Astrocyte of the spinal cord (primary cell): ENCODE results near the gene NMRK2.

Experiments used
- DNase-seq: peaks from one replicate; pipeline ENCODE4 v3.0.0; 2011; ENCODE audit warnings: low read depth, low spot score
- H3K4me3 ChIP-seq: 2 replicates; pipeline ENCODE4 v1.5.1; 2011; ENCODE audit warnings: low read depth, mild to moderate bottlenecking, low read length, moderate library complexity
- in situ Hi-C: cut with HindIII; loops from 2 replicates; pipeline ENCODE4 v1.10.0; 2017; ENCODE audit warnings: low sequenced_read_pairs
- TF ChIP-seq, protein P1 (sequence below): IDR thresholded peaks from 2 replicates; pipeline ENCODE4 v1.5.1; 2012; ENCODE audit warnings: low read depth, mild to moderate bottlenecking, low read length, inconsistent platforms

Gene NMRK2

DNA sequence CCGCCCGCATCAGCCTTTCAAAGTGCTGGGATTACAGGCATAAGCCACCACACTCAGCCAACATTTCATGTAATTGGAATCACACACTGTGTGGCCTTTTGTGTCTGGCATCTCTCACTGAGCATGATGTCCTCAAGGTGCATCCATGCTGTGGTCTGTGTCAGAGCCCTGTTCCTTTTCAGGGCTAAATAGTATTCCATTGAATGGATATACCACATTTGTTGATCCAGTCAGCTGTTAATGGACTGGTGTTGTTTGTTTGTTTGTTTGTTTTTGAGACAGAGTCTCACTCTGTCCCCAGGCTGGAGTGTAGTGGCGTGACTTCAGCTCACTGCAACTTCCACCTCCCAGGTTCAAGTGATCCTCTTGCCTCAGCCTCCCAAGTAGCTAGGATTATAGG, 34.4 kb upstream of the NMRK2 start:
- H3K4me3 ChIP-seq = no peak overlapping the region
- TF ChIP-seq, protein P1, sequence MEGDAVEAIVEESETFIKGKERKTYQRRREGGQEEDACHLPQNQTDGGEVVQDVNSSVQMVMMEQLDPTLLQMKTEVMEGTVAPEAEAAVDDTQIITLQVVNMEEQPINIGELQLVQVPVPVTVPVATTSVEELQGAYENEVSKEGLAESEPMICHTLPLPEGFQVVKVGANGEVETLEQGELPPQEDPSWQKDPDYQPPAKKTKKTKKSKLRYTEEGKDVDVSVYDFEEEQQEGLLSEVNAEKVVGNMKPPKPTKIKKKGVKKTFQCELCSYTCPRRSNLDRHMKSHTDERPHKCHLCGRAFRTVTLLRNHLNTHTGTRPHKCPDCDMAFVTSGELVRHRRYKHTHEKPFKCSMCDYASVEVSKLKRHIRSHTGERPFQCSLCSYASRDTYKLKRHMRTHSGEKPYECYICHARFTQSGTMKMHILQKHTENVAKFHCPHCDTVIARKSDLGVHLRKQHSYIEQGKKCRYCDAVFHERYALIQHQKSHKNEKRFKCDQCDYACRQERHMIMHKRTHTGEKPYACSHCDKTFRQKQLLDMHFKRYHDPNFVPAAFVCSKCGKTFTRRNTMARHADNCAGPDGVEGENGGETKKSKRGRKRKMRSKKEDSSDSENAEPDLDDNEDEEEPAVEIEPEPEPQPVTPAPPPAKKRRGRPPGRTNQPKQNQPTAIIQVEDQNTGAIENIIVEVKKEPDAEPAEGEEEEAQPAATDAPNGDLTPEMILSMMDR = no peak
- no peak for DNase-seq
- in situ Hi-C loops = no loop called here

DNA sequence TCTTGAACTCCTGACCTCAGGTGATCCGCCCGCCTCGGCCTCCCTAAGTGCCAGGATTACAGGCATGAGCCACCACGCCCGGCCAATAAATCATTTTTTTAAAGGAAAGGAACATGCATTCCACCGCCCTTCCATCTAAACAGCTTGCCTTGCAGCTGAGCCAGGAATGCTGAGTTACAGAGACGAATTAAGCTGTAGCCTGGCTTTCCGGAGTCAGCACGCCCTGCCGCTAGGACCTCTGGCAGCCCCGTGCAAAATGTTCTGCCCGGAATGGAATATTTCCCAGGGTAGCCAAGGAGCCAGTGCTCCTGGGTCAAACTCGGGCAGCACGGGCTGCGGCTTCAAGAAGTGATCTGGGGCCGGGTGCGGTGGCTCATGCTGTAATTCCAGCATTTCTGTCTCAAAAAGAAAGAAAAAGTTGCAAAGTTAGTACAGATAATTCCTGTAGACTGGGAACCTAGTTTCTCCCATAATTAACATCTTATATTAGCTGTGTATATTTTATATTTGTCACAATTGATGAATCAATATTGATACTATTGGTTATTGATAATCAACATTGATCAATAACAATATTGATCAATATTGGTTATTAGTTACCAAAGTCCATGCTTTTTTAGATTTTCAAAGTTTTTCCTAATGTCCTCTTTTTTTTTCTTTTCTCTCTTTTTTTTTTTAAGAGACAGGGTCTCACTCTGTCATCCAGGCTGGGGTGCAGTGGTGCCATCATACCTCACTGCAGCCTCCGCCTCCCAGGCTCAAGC, 33.2 kb upstream of the NMRK2 start:
- in situ Hi-C loops = no loop called here
- no peak overlapping the region for H3K4me3 ChIP-seq
- TF ChIP-seq, protein P1 = no peak
- no peak for DNase-seq

DNA sequence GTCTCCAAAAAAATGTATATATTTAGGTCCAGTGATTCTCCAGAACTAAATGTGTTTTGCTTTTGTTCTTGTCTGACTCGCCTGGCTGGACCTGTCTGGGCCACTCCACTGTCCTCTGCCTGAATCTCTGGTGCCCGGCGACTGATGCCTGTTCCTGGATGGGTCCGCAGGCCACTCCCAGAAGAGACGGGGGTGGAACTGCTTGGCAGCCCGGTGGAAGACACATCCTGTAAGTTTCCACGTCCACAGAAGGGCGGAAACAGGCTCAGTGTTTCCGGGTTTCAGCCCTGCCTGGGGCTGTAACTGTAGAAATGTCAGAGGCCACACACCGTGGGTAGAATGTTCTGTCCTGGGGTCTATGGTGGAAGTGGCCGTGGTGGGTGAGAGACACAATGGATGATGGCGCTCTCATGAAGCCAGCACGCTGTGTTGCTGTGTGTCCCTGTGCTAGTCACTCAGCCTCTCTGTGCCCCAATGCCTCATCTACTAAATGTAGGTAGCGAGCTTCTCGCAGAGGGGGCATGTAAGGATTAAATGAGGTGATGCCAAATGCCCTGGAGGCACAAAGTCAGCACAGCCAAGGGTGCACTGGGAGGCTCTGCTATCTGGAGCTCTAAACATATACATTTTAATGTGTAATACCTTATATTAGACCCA, 30.4 kb upstream of the NMRK2 start:
- TF ChIP-seq, protein P1 = no peak
- DNase-seq = no peak
- in situ Hi-C loops = no loop called here
- H3K4me3 ChIP-seq = no peak overlapping the region

DNA sequence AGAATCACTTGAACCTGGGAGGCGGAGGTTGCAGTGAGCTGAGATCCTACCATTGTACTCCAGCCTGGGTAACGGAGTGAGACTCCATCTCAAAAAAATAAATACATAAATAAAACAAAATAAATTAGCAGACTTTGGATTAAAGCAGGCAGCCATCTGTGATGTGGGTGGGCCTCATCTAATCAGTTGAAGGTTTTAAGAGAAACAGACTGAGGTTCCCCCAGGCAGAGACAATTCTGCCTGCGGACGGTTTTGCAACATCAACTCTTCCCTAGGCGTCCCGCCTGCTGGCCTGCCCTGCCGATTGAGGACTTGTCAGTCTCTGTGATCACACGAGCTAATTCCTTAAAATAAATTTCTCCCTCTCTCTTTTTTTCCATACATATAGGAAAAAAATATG, 28.6 kb upstream of the NMRK2 start:
- no peak for DNase-seq
- TF ChIP-seq, protein P1 = no peak
- H3K4me3 ChIP-seq = no peak overlapping the region
- in situ Hi-C loops = no loop called here

DNA sequence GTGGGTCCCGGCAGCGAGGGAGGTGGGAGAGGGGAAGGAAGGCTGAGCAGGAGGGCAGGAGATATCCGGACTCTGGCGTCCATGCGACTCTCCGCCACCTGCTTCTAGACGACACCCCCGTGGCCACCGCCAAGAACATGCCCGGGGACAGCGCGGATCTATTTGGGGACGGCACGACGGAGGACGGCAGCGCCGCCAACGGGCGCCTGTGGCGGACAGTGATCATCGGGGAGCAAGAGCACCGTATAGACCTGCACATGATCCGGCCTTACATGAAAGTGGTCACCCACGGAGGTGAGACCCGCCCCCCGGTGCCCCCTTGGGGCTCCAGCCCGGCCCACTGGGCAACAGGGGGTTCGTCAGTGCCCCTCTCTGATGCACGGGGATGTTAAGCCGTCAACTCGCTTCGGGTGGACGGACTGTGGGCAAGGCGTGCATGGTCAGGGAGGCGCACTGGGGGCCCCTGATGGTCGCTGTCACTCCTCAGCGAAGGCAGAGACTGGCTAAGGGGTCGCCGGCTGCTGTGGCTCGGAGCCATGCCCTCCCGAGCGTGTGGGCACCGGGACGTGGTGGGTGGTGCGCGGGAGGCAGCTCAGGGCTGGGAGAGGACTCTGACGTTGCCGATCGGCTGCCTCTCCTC, 25.1 kb upstream of the NMRK2 start:
- H3K4me3 ChIP-seq = no peak overlapping the region

More for the DNA sequence above, 25.1 kb upstream of the NMRK2 start:
- in situ Hi-C loops = no loop called here
- TF ChIP-seq, protein P1 = no peak
- DNase-seq = no peak
